Caco-2 (cell line): ENCODE results near the gene CAMKMT. TPM values are rescaled to one million over a fixed set of nuclear protein-coding genes. Genes with fewer than 3 reads are reported as not detected.

Experiments used
- BruUV-seq: library from RNA; stranded (reverse); fragments of 400-500 nt; replicated peaks from 2 replicates; lab custom pipeline; 2021; lab: Mats Ljungman, UMichigan
- CTCF ChIA-PET: fragments of 300-600 bp; sonication (Branson Sonifier 250); formaldehyde crosslinking; loops from one replicate; lab custom pipeline; 2022; ENCODE audit warnings: antibody characterized with exemption; lab: Charles Lee
- POLR2A ChIA-PET: fragments of 300-600 bp; sonication (Branson Sonifier 250); formaldehyde crosslinking; loops from one replicate; lab custom pipeline; 2022; ENCODE audit warnings: antibody characterized with exemption; lab: Charles Lee
- DNase-seq, 2 experiments: peaks; one replicate each; pipeline versions ENCODE4 v3.0.0 to v3.0.0-alpha.2; 2020 to 2022
- H3K27me3 ChIP-seq: replicated peaks from 2 replicates; pipeline ENCODE4 v1.6.0; 2011; ENCODE audit warnings: low read length; ENCODE audit not compliant: control insufficient read depth, insufficient read depth
- H3K36me3 ChIP-seq: 2 replicates; pipeline ENCODE4 v1.5.1; 2011; ENCODE audit warnings: low read length; ENCODE audit not compliant: control insufficient read depth, insufficient read depth
- H3K4me1 ChIP-seq: fragments of 250-450 bp; sonication (Bioruptor Pico); 2 replicates; pipeline ENCODE4 v1.5.1; 2020; ENCODE audit warnings: mild to moderate bottlenecking
- H3K4me3 ChIP-seq: 2 replicates; pipeline ENCODE4 v1.5.1; 2011; ENCODE audit warnings: low read depth, mild to moderate bottlenecking, control low read depth, low read length
- H3K9me3 ChIP-seq: fragments of 250-450 bp; sonication (Bioruptor Pico); 2 replicates; pipeline ENCODE4 v1.5.1; 2020; ENCODE audit warnings: mild to moderate bottlenecking, moderate library complexity
- H3K27ac Mint-ChIP-seq: one replicate; pipeline ENCODE4 v1.8.0; 2022; ENCODE audit warnings: mixed read lengths; ENCODE audit not compliant: unreplicated experiment
- H3K27me3 Mint-ChIP-seq: one replicate; pipeline ENCODE4 v1.8.0; 2022; ENCODE audit warnings: mixed read lengths; ENCODE audit not compliant: insufficient read depth, unreplicated experiment
- H3K36me3 Mint-ChIP-seq: one replicate; pipeline ENCODE4 v1.8.0; 2022; ENCODE audit warnings: mild to moderate bottlenecking, mixed read lengths; ENCODE audit not compliant: insufficient read depth, unreplicated experiment
- H3K4me1 Mint-ChIP-seq: one replicate; pipeline ENCODE4 v1.8.0; 2022; ENCODE audit warnings: low read depth, mixed read lengths; ENCODE audit not compliant: unreplicated experiment
- H3K4me3 Mint-ChIP-seq: one replicate; pipeline ENCODE4 v1.8.0; 2022; ENCODE audit warnings: mild to moderate bottlenecking, moderate library complexity, mixed read lengths; ENCODE audit not compliant: unreplicated experiment
- H3K9me3 Mint-ChIP-seq: one replicate; pipeline ENCODE4 v1.8.0; 2022; ENCODE audit warnings: mixed read lengths; ENCODE audit not compliant: unreplicated experiment
- CTCF ChIP-seq, 2 experiments: fragments of 200-600 bp in 1 of 2; IDR thresholded peaks; 1 replicate in 1 of 2; 2 replicates in 1 of 2; pipeline versions ENCODE4 v1.5.1 to v1.8.0; 2011 to 2022; ENCODE audit warnings: antibody characterized with exemption in 1 of 2, control low read depth in 1 of 2, inconsistent platforms in 1 of 2, low read depth in 1 of 2, low read length in 1 of 2, mild to moderate bottlenecking in 1 of 2, moderate library complexity in 1 of 2; ENCODE audit not compliant: insufficient read depth in 1 of 2, severe bottlenecking in 1 of 2, unreplicated experiment in 1 of 2
- intact Hi-C: fragments of 100-400 bp; cut with micrococcal nuclease; formaldehyde crosslinking; loops from one replicate; pipeline ENCODE4 v1.10.0; 2022; ENCODE audit not compliant: unreplicated experiment
- total RNA-seq: library from RNA; stranded (reverse); gene quantifications from 2 replicates; pipeline ENCODE4 v1.2.3, GENCODE V29; 2022

Gene CAMKMT
- total RNA-seq, 1 experiment from 2014 or later, result 25.2 TPM

GRCh38 chr2:44550561-44550960 is 188.8 kb downstream of the CAMKMT start:
- POLR2A ChIA-PET, result no interaction called here

GRCh38 chr2:44551497-44551896 is 189.8 kb downstream of the CAMKMT start:
- TF ChIP-seq CTCF (IDR thresholded peaks at IDR 0.05; ENCODE audit: insufficient read depth in 1 of 2, low read depth in 1 of 2, low read length in 1 of 2, severe bottlenecking in 1 of 2, unreplicated experiment in 1 of 2), result no peak
- intact Hi-C loops, result no loop called here
- Mint-ChIP-seq H3K4me3 (no peak overlapping the region), H3K27me3 (no peaks in the 10 kb centered on the region), H3K27ac (no peak overlapping the region), H3K4me1 (peaks cover 15% of the 10 kb centered on the region), H3K36me3 (no peaks in the 10 kb centered on the region), H3K9me3 (no peaks in the 10 kb centered on the region)
- no peaks in the 10 kb centered on the region for H3K9me3 ChIP-seq
- POLR2A ChIA-PET, result no interaction called here
- no peaks in the 10 kb centered on the region for H3K27me3 ChIP-seq
- peaks cover 15% of the 10 kb centered on the region for H3K4me1 ChIP-seq
- CTCF ChIA-PET, result no interaction called here
- no TSS peak for BruUV-seq
- DNase-seq, result no peak
- no peaks in the 10 kb centered on the region for H3K36me3 ChIP-seq
- no peak overlapping the region for H3K4me3 ChIP-seq

More at GRCh38 chr2:44550561-44550960, 188.8 kb downstream of the CAMKMT start:
- H3K4me3 ChIP-seq, result no peak overlapping the region
- intact Hi-C loops, result no loop called here
- peaks cover 15% of the 10 kb centered on the region for H3K4me1 ChIP-seq
- no peak overlapping the region for H3K4me3 Mint-ChIP-seq
- H3K27me3 Mint-ChIP-seq, result no peaks in the 10 kb centered on the region
- CTCF ChIA-PET, result no interaction called here
- no peaks in the 10 kb centered on the region for H3K36me3 Mint-ChIP-seq
- H3K27me3 ChIP-seq, result no peaks in the 10 kb centered on the region
- no TSS peak for BruUV-seq
- H3K9me3 ChIP-seq, result no peaks in the 10 kb centered on the region
- peaks cover 15% of the 10 kb centered on the region for H3K4me1 Mint-ChIP-seq
- H3K36me3 ChIP-seq, result no peaks in the 10 kb centered on the region
- H3K9me3 Mint-ChIP-seq, result no peaks in the 10 kb centered on the region
- no peak for TF ChIP-seq CTCF (IDR thresholded peaks at IDR 0.05; ENCODE audit: insufficient read depth in 1 of 2, low read depth in 1 of 2, low read length in 1 of 2, severe bottlenecking in 1 of 2, unreplicated experiment in 1 of 2)
- DNase-seq, result no peak
- no peak overlapping the region for H3K27ac Mint-ChIP-seq

DNA sequence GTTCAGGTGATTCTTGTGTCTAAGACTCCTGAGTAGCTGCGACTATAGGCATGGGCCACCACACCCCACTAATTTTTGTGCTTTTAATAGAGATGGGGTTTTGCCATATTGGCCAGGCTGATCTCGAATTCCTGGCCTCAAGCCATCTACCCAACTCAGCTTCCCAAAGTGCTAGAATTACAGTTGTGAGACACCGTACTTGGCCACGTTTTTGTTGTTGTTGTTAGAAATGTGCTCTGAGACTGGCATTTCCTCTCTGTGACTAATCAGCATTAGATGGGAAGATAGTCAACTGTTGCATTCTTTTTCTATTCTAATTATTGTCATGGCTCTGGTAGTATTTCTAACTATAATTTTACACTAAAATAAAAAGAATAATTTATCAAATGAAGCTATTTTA is 191.7 kb downstream of the CAMKMT start:
- BruUV-seq, result no TSS peak
- intact Hi-C loops, result no loop called here
- DNase-seq, result no peak
- no peak overlapping the region for H3K27ac Mint-ChIP-seq
- Histone ChIP-seq H3K4me1 (peaks cover 6% of the 10 kb centered on the region; the same call in 1 of the 2 replicates), H3K36me3 (no peaks in the 10 kb centered on the region; the same call in 1 of the 2 replicates), H3K27me3 (no peaks in the 10 kb centered on the region), H3K4me3 (no peak overlapping the region), H3K9me3 (no peaks in the 10 kb centered on the region)
- peaks cover 10% of the 10 kb centered on the region for H3K4me1 Mint-ChIP-seq
- H3K36me3 Mint-ChIP-seq, result peaks cover 4% of the 10 kb centered on the region
- ChIA-PET POLR2A (no interaction called here), CTCF (no interaction called here)
- TF ChIP-seq CTCF (IDR thresholded peaks at IDR 0.05; ENCODE audit: insufficient read depth in 1 of 2, low read depth in 1 of 2, low read length in 1 of 2, severe bottlenecking in 1 of 2, unreplicated experiment in 1 of 2), result no peak
- H3K9me3 Mint-ChIP-seq, result no peaks in the 10 kb centered on the region
- no peak overlapping the region for H3K4me3 Mint-ChIP-seq
- no peaks in the 10 kb centered on the region for H3K27me3 Mint-ChIP-seq
